22Rv1 (cell line): ENCODE data around the gene MRPS31.

Source experiments
- H3K27ac ChIP-seq: fragments of 450-650 bp; 2 replicates; pipeline ENCODE4 v1.5.1; 2017
- CTCF ChIP-seq: fragments of 450-650 bp; IDR thresholded peaks from 2 replicates; pipeline ENCODE4 v1.5.1; 2017; ENCODE audit warnings: mild to moderate bottlenecking
- ZFX ChIP-seq: fragments of 450-650 bp; IDR thresholded peaks from 2 replicates; pipeline ENCODE4 v1.6.1; 2017; ENCODE audit warnings: antibody characterized with exemption, borderline replicate concordance

Gene MRPS31

GRCh38 chr13:40809471-40809870, 38.5 kb upstream of the MRPS31 start:
- no peak overlapping the region for H3K27ac ChIP-seq
- TF ChIP-seq CTCF (no peak), ZFX (no peak)

GRCh38 chr13:40806241-40806640, 35.3 kb upstream of the MRPS31 start:
- H3K27ac ChIP-seq: no peak overlapping the region
- TF ChIP-seq CTCF (no peak), ZFX (no peak)

GRCh38 chr13:40803316-40803715, 32.3 kb upstream of the MRPS31 start:
- no peak for TF ChIP-seq CTCF
- no peak for TF ChIP-seq ZFX
- H3K27ac ChIP-seq: no peak overlapping the region

- TF ChIP-seq ZFX: no peak
- no peak for TF ChIP-seq CTCF
- no peak overlapping the region for H3K27ac ChIP-seq
These were observed 30.5 kb upstream of the MRPS31 start for GRCh38 chr13:40801255-40802217.

- no peak for TF ChIP-seq ZFX
- no peak for TF ChIP-seq CTCF
- no peak overlapping the region for H3K27ac ChIP-seq
These were observed 29.6 kb upstream of the MRPS31 start for GRCh38 chr13:40800559-40800958.

GRCh38 chr13:40799508-40799907, 28.5 kb upstream of the MRPS31 start:
- TF ChIP-seq CTCF: no peak
- TF ChIP-seq ZFX: no peak
- no peak overlapping the region for H3K27ac ChIP-seq

- TF ChIP-seq CTCF (no peak), ZFX (no peak)
- no peak overlapping the region for H3K27ac ChIP-seq
These were observed 27.4 kb upstream of the MRPS31 start for GRCh38 chr13:40798380-40798779.
